Measurements from ENCODE around the gene NAGPA. TPM values are rescaled to one million over a fixed set of nuclear protein-coding genes. Genes with fewer than 3 reads are reported as not detected.

Gene NAGPA
- total RNA-seq, 1 experiment from 2014 or later = 43.8 TPM

GRCh38 chr16:5017678-5017969 is 16.1 kb downstream of the NAGPA start:
- H3K9me3 ChIP-seq = no peaks in the 10 kb centered on the region
- H3K27me3 ChIP-seq = no peaks in the 10 kb centered on the region
- DNase-seq = no peak
- H3K4me3 ChIP-seq = no peak overlapping the region
- no peaks in the 10 kb centered on the region for H3K36me3 ChIP-seq

GRCh38 chr16:5016967-5017677 is 16.6 kb downstream of the NAGPA start:
- Histone ChIP-seq H3K36me3 (no peaks in the 10 kb centered on the region), H3K9me3 (no peaks in the 10 kb centered on the region), H3K4me3 (no peak overlapping the region), H3K27me3 (0 out of 2 replicates have a peak, but pooled peaks cover 4% of the 10 kb centered on the region)
- DNase-seq = no peak

GRCh38 chr16:5015887-5016286 is 17.8 kb downstream of the NAGPA start:
- no peak overlapping the region for H3K4me3 ChIP-seq
- H3K36me3 ChIP-seq = no peaks in the 10 kb centered on the region
- no peaks in the 10 kb centered on the region for H3K9me3 ChIP-seq
- peaks cover 8% of the 10 kb centered on the region; the same call in 1 of the 2 replicates for H3K27me3 ChIP-seq
- DNase-seq = no peak

DNA sequence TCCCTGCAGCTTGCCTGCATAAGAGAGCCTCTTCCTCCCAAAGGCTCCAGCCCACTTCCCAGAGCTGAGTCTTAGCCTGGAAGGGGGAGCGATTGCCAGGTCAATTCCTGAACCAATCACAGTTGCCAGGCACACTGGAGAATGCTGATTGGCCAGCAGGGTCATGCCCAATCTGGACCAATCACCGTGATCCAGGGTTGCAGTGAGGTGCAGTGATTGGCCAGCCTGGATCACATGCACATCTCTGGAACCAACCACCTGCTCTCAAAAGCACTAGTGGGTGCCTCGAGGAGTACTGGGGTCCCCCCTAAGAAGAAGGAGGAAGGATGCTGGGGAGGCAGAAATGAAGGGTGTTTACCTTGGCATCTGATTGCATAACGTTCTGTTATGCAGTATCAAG is 18.4 kb downstream of the NAGPA start:
- H3K4me3 ChIP-seq = no peak overlapping the region
- DNase-seq = peak; percentile 26
- peaks cover 8% of the 10 kb centered on the region; the same call in 1 of the 2 replicates for H3K27me3 ChIP-seq
- no peaks in the 10 kb centered on the region for H3K36me3 ChIP-seq
- H3K9me3 ChIP-seq = no peaks in the 10 kb centered on the region

- Histone ChIP-seq H3K9me3 (no peaks in the 10 kb centered on the region), H3K27me3 (peaks cover 8% of the 10 kb centered on the region; the same call in 1 of the 2 replicates), H3K36me3 (no peaks in the 10 kb centered on the region), H3K4me3 (no peak overlapping the region)
- no peak for DNase-seq
Observed at GRCh38 chr16:5012887-5013286, 20.8 kb downstream of the NAGPA start.

DNA sequence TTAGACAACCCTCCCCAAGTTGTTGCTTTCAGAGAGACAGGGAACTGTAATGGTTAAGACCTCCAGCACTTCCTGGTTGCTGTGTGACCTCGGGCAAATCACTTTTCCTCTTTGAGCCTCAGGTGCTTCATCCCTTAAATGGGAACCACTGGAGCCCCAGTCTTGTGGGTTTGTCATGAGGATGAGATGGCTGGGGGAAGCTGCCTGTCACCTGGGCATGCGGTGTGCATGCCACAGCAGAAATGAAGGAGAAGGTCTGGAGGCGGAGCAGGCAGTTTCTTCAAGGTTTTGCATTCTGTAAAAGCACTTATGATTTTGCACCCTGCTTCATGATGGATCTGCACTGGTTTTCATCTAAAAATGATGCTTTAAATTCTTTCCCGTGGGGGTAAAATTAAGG is 22.1 kb downstream of the NAGPA start:
- Histone ChIP-seq H3K36me3 (no peaks in the 10 kb centered on the region), H3K4me3 (no peak overlapping the region), H3K9me3 (no peaks in the 10 kb centered on the region), H3K27me3 (peaks cover 8% of the 10 kb centered on the region; the same call in 1 of the 2 replicates)
- no peak for DNase-seq

- no peak for DNase-seq
- Histone ChIP-seq H3K27me3 (peaks cover 8% of the 10 kb centered on the region; the same call in 1 of the 2 replicates), H3K36me3 (no peaks in the 10 kb centered on the region), H3K9me3 (no peaks in the 10 kb centered on the region), H3K4me3 (no peak overlapping the region)
Observed at GRCh38 chr16:5010576-5011329, 23.0 kb downstream of the NAGPA start.

DNA sequence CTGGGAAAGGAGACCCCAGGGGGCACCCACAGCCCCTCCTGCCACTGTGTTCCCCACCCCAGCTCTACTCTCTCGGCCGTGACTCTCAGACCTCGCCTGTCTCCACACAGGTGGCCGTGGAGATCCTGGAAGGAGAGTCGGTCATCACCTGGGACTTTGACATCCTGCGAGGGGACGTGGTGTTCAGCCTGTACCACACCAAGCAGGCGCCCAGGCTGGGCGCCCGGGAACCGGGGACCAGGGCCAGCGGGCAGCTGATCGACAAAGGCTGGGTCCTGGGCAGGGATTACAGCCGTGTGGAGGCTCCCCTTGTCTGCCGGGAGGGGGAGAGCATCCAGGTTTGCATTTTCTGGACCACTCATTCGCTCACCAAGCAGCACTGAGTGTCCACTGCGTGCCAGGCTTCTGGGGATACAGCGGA is 25.4 kb downstream of the NAGPA start:
- no peak overlapping the region for H3K4me3 ChIP-seq
- H3K9me3 ChIP-seq = no peaks in the 10 kb centered on the region
- no peaks in the 10 kb centered on the region for H3K36me3 ChIP-seq
- peaks cover 8% of the 10 kb centered on the region; the same call in 1 of the 2 replicates for H3K27me3 ChIP-seq
- no peak for DNase-seq

- DNase-seq = no peak
- no peak overlapping the region for H3K4me3 ChIP-seq
- H3K36me3 ChIP-seq = no peaks in the 10 kb centered on the region
- peaks cover 5% of the 10 kb centered on the region; the same call in 1 of the 2 replicates for H3K27me3 ChIP-seq
- H3K9me3 ChIP-seq = no peaks in the 10 kb centered on the region
Observed at GRCh38 chr16:5007256-5007655, 26.5 kb downstream of the NAGPA start.

DNA sequence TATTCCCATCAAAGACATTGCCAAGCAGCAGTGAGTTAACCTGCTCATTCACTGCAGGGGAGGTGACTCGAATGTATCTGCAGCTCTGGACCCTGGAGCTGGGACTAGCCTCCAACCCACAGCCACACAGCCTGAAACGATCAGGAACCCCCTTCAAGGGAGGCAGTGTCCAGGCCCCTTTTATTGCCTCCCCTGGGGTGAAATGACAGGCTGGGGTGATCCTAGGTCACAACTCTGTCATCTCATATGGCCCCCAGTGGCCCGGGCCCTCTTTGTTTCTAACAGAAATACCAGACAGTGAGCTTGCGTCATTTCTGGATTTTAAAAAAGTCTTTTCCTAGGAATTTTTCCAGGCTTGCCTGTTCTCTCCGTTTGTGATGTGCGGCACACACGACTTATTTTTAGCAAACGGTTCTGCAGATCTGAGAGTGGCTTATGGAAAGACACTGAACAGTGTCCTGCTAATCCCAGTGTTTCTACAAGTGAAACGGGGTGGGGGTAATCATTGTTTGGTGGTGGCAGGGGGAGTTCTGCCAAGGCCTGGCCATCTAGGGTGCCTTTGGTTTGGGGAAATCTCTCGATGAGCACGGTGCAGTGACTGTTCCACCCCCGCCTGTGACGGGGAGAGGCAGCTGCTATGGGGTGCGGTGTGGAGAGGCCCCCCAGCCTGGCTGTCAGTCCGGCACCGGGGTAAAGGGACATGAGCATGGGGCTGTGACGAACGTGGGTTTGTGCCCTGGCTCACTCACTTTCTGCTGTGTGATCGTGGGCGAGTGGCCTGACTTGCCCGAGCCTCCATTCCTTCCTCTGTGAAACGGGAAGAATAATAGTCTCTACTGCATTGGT is 27.2 kb downstream of the NAGPA start:
- H3K4me3 ChIP-seq = no peak overlapping the region
- no peaks in the 10 kb centered on the region for H3K9me3 ChIP-seq
- peaks cover 1% of the 10 kb centered on the region; the same call in 1 of the 2 replicates for H3K27me3 ChIP-seq
- H3K36me3 ChIP-seq = no peaks in the 10 kb centered on the region
- DNase-seq = no peak

DNA sequence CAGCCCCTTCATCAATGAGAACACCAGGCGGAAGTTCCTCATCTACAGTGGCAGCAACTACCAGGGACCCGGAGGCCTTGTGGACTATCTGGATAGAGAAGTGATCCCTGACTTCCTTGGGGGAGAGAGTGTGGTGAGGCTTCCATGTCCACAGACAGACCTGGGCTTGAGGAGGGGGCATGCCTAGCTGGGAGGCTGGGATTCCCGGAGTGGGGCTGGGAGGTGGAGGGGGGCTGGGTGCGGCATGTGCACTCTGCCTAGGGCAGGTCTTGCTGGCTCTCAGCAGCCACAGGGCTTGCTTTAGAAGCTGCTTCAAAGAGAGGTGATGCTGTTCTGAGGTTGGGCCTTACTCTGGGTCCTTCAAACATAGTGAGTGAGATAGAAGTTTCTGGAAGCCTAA is 27.8 kb downstream of the NAGPA start:
- Histone ChIP-seq H3K27me3 (no peaks in the 10 kb centered on the region; the same call in 1 of the 2 replicates), H3K9me3 (no peaks in the 10 kb centered on the region), H3K4me3 (no peak overlapping the region), H3K36me3 (no peaks in the 10 kb centered on the region)
- no peak for DNase-seq

GRCh38 chr16:5004311-5004710 is 29.4 kb downstream of the NAGPA start:
- no peak overlapping the region for H3K4me3 ChIP-seq
- DNase-seq = no peak
- no peaks in the 10 kb centered on the region for H3K36me3 ChIP-seq
- H3K9me3 ChIP-seq = no peaks in the 10 kb centered on the region
- H3K27me3 ChIP-seq = no peaks in the 10 kb centered on the region; the same call in 1 of the 2 replicates

GRCh38 chr16:5003828-5004227 is 29.9 kb downstream of the NAGPA start:
- no peaks in the 10 kb centered on the region for H3K36me3 ChIP-seq
- H3K9me3 ChIP-seq = no peaks in the 10 kb centered on the region
- H3K27me3 ChIP-seq = no peaks in the 10 kb centered on the region; the same call in 1 of the 2 replicates
- no peak for DNase-seq
- no peak overlapping the region for H3K4me3 ChIP-seq

GRCh38 chr16:5003211-5003610 is 30.5 kb downstream of the NAGPA start:
- no peaks in the 10 kb centered on the region for H3K27me3 ChIP-seq
- no peaks in the 10 kb centered on the region for H3K36me3 ChIP-seq
- H3K4me3 ChIP-seq = no peak overlapping the region
- DNase-seq = no peak
- no peaks in the 10 kb centered on the region for H3K9me3 ChIP-seq

GRCh38 chr16:5002699-5003143 is 31.0 kb downstream of the NAGPA start:
- H3K36me3 ChIP-seq = no peaks in the 10 kb centered on the region

GRCh38 chr16:5001986-5002385 is 31.7 kb downstream of the NAGPA start:
- no peaks in the 10 kb centered on the region for H3K36me3 ChIP-seq
- DNase-seq = no peak
- no peaks in the 10 kb centered on the region for H3K27me3 ChIP-seq
- H3K4me3 ChIP-seq = no peak overlapping the region
- no peaks in the 10 kb centered on the region for H3K9me3 ChIP-seq

More at GRCh38 chr16:5002699-5003143, 31.0 kb downstream of the NAGPA start:
- DNase-seq = no peak
- H3K27me3 ChIP-seq = no peaks in the 10 kb centered on the region
- no peak overlapping the region for H3K4me3 ChIP-seq
- H3K9me3 ChIP-seq = no peaks in the 10 kb centered on the region

GRCh38 chr16:5001571-5001970 is 32.2 kb downstream of the NAGPA start:
- Histone ChIP-seq H3K27me3 (no peaks in the 10 kb centered on the region), H3K36me3 (no peaks in the 10 kb centered on the region), H3K9me3 (no peaks in the 10 kb centered on the region), H3K4me3 (no peak overlapping the region)
- DNase-seq = no peak
